ENCODE measurements around the gene KCNJ6.

- TF ChIP-seq POLR2A (IDR thresholded peaks at IDR 0.05) (no peak), CTCF (IDR thresholded peaks at IDR 0.05) (no peak)
These were observed 23.0 kb upstream of the KCNJ6 start for GRCh38 chr21:37939251-37939650.

Measured in testis (tissue), 2 donors.